Measurements from ENCODE around the gene RIPK4. TPM values are rescaled to one million over a fixed set of nuclear protein-coding genes. Genes with fewer than 3 reads are reported as not detected.
A peak's percentile ranks its signal among the peaks of the same experiment; 100 is the strongest.

The RIPK4 gene
- total and polyA plus RNA-seq, 2 of the 13 experiments (the other 11 are each of a cell fraction or from before 2014, with no cell fraction given) = 3.1 to 4.9 TPM

- TF ChIP-seq TFAP4 (IDR thresholded peaks at IDR 0.05; ENCODE audit: borderline replicate concordance, low read depth) = peak; percentile 96
- no peak for TF ChIP-seq ZBTB3 (CRISPR knock-in tag; IDR thresholded peaks at IDR 0.05; ENCODE audit: borderline replicate concordance, low read depth)
- TF ChIP-seq FOXA3 (CRISPR knock-in tag; IDR thresholded peaks at IDR 0.05) = peak; percentile 86
- no peak for TF ChIP-seq BCLAF1 (IDR thresholded peaks at IDR 0.05)
- TF ChIP-seq ZNF562 (CRISPR knock-in tag; IDR thresholded peaks at IDR 0.05; ENCODE audit: borderline replicate concordance) = no peak
- TF ChIP-seq GFI1 (CRISPR knock-in tag; IDR thresholded peaks at IDR 0.05; ENCODE audit: borderline replicate concordance) = no peak
- TF ChIP-seq MED1 (CRISPR knock-in tag; IDR thresholded peaks at IDR 0.05) = peak; percentile 67
- no peak for TF ChIP-seq HNF1A (IDR thresholded peaks at IDR 0.05; ENCODE audit: low read depth)
- TF ChIP-seq HNF1A (CRISPR knock-in tag; IDR thresholded peaks at IDR 0.05; ENCODE audit: borderline replicate concordance) = peak; percentile 13; the same call in 1 of the 2 replicates
- TF ChIP-seq JUNB (CRISPR knock-in tag; IDR thresholded peaks at IDR 0.05; ENCODE audit: borderline replicate concordance) = peak; percentile 95
- TF ChIP-seq NR2F2 (IDR thresholded peaks at IDR 0.05; ENCODE audit: borderline replicate concordance, low read depth) = peak; percentile 51; the same call in 1 of the 2 replicates
- no peak for TF ChIP-seq KDM5B (CRISPR knock-in tag; IDR thresholded peaks at IDR 0.05; ENCODE audit: borderline replicate concordance)
These were observed 60.2 kb downstream of the RIPK4 start (continued) for GRCh38 chr21:41706678-41707077.
